Activated CD4-positive, alpha-beta T cell treated with anti-CD3 and anti-CD28 coated beads, Interleukin-2, Interleukin-6, amounts not matched to agents 100 ng/mL and 50 ng/mL, durations not matched to agents 16 hours and 8 hours (primary cell): ENCODE measurements around the gene CAMSAP1.
"Not testable (repeated sequence)": the region's sequence is repeated elsewhere in the genome, so short reads cannot be mapped to it uniquely, and the experiment has no call there.

Experiments
- DNase-seq: peaks from one replicate; pipeline ENCODE4 v3.0.0-alpha.2; 2020

CAMSAP1 gene

GRCh38 chr9:135920256-135920930 is 13.0 kb upstream of the CAMSAP1 start:
- DNase-seq: no peak

GRCh38 chr9:135919318-135919890 is 12.1 kb upstream of the CAMSAP1 start:
- no peak for DNase-seq

GRCh38 chr9:135916227-135916626 is 8.9 kb upstream of the CAMSAP1 start:
- DNase-seq: not testable (repeated sequence)

- no peak for DNase-seq
Observed at GRCh38 chr9:135914921-135915320, 7.6 kb upstream of the CAMSAP1 start.

GRCh38 chr9:135911233-135911632 is 3.9 kb upstream of the CAMSAP1 start:
- DNase-seq: not testable (repeated sequence)

- no peak for DNase-seq
Observed at GRCh38 chr9:135910757-135911156, 3.4 kb upstream of the CAMSAP1 start.

GRCh38 chr9:135910216-135910615 is 2.9 kb upstream of the CAMSAP1 start:
- DNase-seq: no peak

GRCh38 chr9:135909371-135909770 is 2.0 kb upstream of the CAMSAP1 start:
- DNase-seq: no peak

- DNase-seq: peak; percentile 36
Observed at GRCh38 chr9:135908754-135909204, 1.4 kb upstream of the CAMSAP1 start.

GRCh38 chr9:135908093-135908753 is 877 bp upstream of the CAMSAP1 start:
- no peak for DNase-seq

GRCh38 chr9:135907006-135907430 is 328 bp downstream of the CAMSAP1 start:
- DNase-seq: peak; percentile 36

- DNase-seq: no peak
Observed at GRCh38 chr9:135906291-135907005, 898 bp downstream of the CAMSAP1 start.

GRCh38 chr9:135905380-135906258 is 1.7 kb downstream of the CAMSAP1 start:
- peak; percentile 56 for DNase-seq

- DNase-seq: no peak
Observed at GRCh38 chr9:135903786-135904520, 3.4 kb downstream of the CAMSAP1 start.

- DNase-seq: no peak
Observed at GRCh38 chr9:135903358-135903656, 4.0 kb downstream of the CAMSAP1 start.

- no peak for DNase-seq
Observed at GRCh38 chr9:135902655-135903357, 4.5 kb downstream of the CAMSAP1 start.

GRCh38 chr9:135901826-135902225 is 5.5 kb downstream of the CAMSAP1 start:
- DNase-seq: no peak

GRCh38 chr9:135901031-135901758 is 6.2 kb downstream of the CAMSAP1 start:
- DNase-seq: no peak

- DNase-seq: no peak
Observed at GRCh38 chr9:135898634-135899407, 8.5 kb downstream of the CAMSAP1 start.

GRCh38 chr9:135896626-135897025 is 10.7 kb downstream of the CAMSAP1 start:
- no peak for DNase-seq
